IMR-90 (cell line): ENCODE results near the gene CKB. TPM values are rescaled to one million over a fixed set of nuclear protein-coding genes. Genes with fewer than 3 reads are reported as not detected.

Source experiments
- ATAC-seq: fragments of 200-7000 bp; cut with Tn5 transposase; 2 replicates; pipeline ENCODE4 v1.9.1; 2020; ENCODE audit warnings: low read depth, mild to moderate bottlenecking, moderate library complexity
- BruUV-seq: library from RNA; stranded (reverse); fragments of 400-500 nt; replicated peaks from 2 replicates; lab custom pipeline; 2021; lab: Mats Ljungman, UMichigan
- CTCF ChIA-PET: fragments of 300-600 bp; formaldehyde crosslinking; extraction: SDS; loops from one replicate; lab custom pipeline; 2021; ENCODE audit warnings: antibody characterized with exemption; lab: Yijun Ruan, JAX
- POLR2A ChIA-PET: fragments of 300-600 bp; sonication (Branson Sonifier 250); formaldehyde crosslinking; loops from one replicate; lab custom pipeline; 2022; ENCODE audit warnings: antibody characterized with exemption; ENCODE audit not compliant: unreplicated experiment; lab: Charles Lee
- DNase-seq: peaks from one replicate; pipeline ENCODE4 v3.0.0; 2013
- H2AFZ ChIP-seq: replicated peaks from 2 replicates; pipeline ENCODE3; 2013; ENCODE audit warnings: low read length, mild to moderate bottlenecking; ENCODE audit not compliant: poor library complexity
- H2AK5ac ChIP-seq: 2 replicates; pipeline ENCODE4 v1.6.1; 2013; ENCODE audit warnings: low read depth, low read length, inconsistent platforms
- H2AK9ac ChIP-seq: replicated peaks from 2 replicates; pipeline ENCODE3; 2013; ENCODE audit warnings: mild to moderate bottlenecking, low read depth, low read length, moderate library complexity; ENCODE audit not compliant: poor library complexity
- H2BK120ac ChIP-seq: 2 replicates; pipeline ENCODE4 v1.6.1; 2013; ENCODE audit warnings: low read depth, low read length, inconsistent platforms
- H2BK15ac ChIP-seq: 3 replicates; pipeline ENCODE4 v1.6.1; 2013; ENCODE audit warnings: low read depth, low read length, inconsistent platforms
- H2BK20ac ChIP-seq: 2 replicates; pipeline ENCODE4 v1.6.1; 2013; ENCODE audit warnings: low read depth, mild to moderate bottlenecking, inconsistent platforms, low read length, moderate library complexity
- H2BK5ac ChIP-seq: 2 replicates; pipeline ENCODE4 v1.6.1; 2013; ENCODE audit warnings: mild to moderate bottlenecking, low read depth, low read length, inconsistent platforms; ENCODE audit not compliant: poor library complexity, severe bottlenecking
- H3K14ac ChIP-seq: replicated peaks from 2 replicates; pipeline ENCODE4 v1.6.1; 2013; ENCODE audit warnings: low read depth, low read length, inconsistent platforms
- H3K18ac ChIP-seq: 2 replicates; pipeline ENCODE4 v1.6.1; 2013; ENCODE audit warnings: low read depth, low read length, control low read depth
- H3K23ac ChIP-seq: 2 replicates; pipeline ENCODE4 v1.6.1; 2013; ENCODE audit warnings: low read depth, low read length, inconsistent platforms
- H3K27ac ChIP-seq: 2 replicates; pipeline ENCODE4 v1.5.1; 2013; ENCODE audit warnings: mild to moderate bottlenecking, control low read depth, low read length; ENCODE audit not compliant: insufficient read depth
- H3K27me3 ChIP-seq: 2 replicates; pipeline ENCODE4 v1.6.1; 2013; ENCODE audit warnings: low read length; ENCODE audit not compliant: control insufficient read depth, insufficient read depth
- H3K36me3 ChIP-seq: 2 replicates; pipeline ENCODE4 v1.6.1; 2013; ENCODE audit warnings: low read length, mixed read lengths; ENCODE audit not compliant: control insufficient read depth, insufficient read depth
- H3K4ac ChIP-seq: 2 replicates; pipeline ENCODE4 v1.6.1; 2013; ENCODE audit warnings: low read depth, low read length, inconsistent platforms
- H3K4me1 ChIP-seq: 2 replicates; pipeline ENCODE4 v1.6.1; 2013; ENCODE audit warnings: low read length, mixed read lengths; ENCODE audit not compliant: control insufficient read depth, insufficient read depth
- H3K4me2 ChIP-seq: 2 replicates; pipeline ENCODE4 v1.6.1; 2013; ENCODE audit warnings: low read depth, mild to moderate bottlenecking, control low read depth, low read length, moderate library complexity
- H3K4me3 ChIP-seq: 2 replicates; pipeline ENCODE4 v1.5.1; 2013; ENCODE audit warnings: low read depth, mild to moderate bottlenecking, control low read depth, low read length, moderate library complexity; ENCODE audit not compliant: insufficient read depth
- H3K56ac ChIP-seq: 2 replicates; pipeline ENCODE4 v1.6.1; 2013; ENCODE audit warnings: low read length, inconsistent platforms; ENCODE audit not compliant: insufficient read depth; ENCODE audit errors: extremely low read depth
- H3K79me1 ChIP-seq, 2 experiments: 2 replicates each; pipeline ENCODE4 v1.6.1; 2013; ENCODE audit warnings: low read length in 2 of 2, inconsistent platforms in 1 of 2, low read depth in 1 of 2
- H3K9ac ChIP-seq: 2 replicates; pipeline ENCODE4 v1.6.1; 2013; ENCODE audit warnings: low read depth, low read length, control low read depth
- H3K9me1 ChIP-seq: 2 replicates; pipeline ENCODE4 v1.6.1; 2013; ENCODE audit warnings: low read length, inconsistent platforms; ENCODE audit not compliant: insufficient read depth
- H3K9me3 ChIP-seq: 2 replicates; pipeline ENCODE4 v1.6.1; 2013; ENCODE audit warnings: low read length; ENCODE audit not compliant: control insufficient read depth, insufficient read depth
- H4K20me1 ChIP-seq: 2 replicates; pipeline ENCODE4 v1.6.1; 2013; ENCODE audit warnings: low read length, inconsistent platforms; ENCODE audit not compliant: insufficient read depth
- H4K5ac ChIP-seq: 2 replicates; pipeline ENCODE4 v1.6.1; 2013; ENCODE audit warnings: mild to moderate bottlenecking, low read depth, low read length, control low read depth
- H4K8ac ChIP-seq, 2 experiments: 2 replicates each; pipeline ENCODE4 v1.6.1; 2013; ENCODE audit warnings: low read depth in 2 of 2, low read length in 2 of 2, control low read depth in 1 of 2, inconsistent platforms in 1 of 2
- H4K91ac ChIP-seq: 2 replicates; pipeline ENCODE4 v1.6.1; 2013; ENCODE audit warnings: low read depth, low read length, inconsistent platforms; ENCODE audit not compliant: insufficient read depth
- BHLHE40 ChIP-seq: fragments of 150-350 bp; IDR thresholded peaks from 2 replicates; pipeline ENCODE4 v1.6.1; 2016; ENCODE audit warnings: mild to moderate bottlenecking, low read depth, low read length
- CHD1 ChIP-seq: IDR thresholded peaks from 2 replicates; pipeline ENCODE4 v1.6.1; 2012; ENCODE audit warnings: low read depth, low read length, improper control_type of control experiment
- FOS ChIP-seq: fragments of 150-350 bp; IDR thresholded peaks from 2 replicates; pipeline ENCODE4 v1.6.1; 2016; ENCODE audit warnings: low read depth, low read length
- MAFK ChIP-seq: IDR thresholded peaks from 2 replicates; pipeline ENCODE4 v1.6.1; 2012; ENCODE audit warnings: low read depth, low read length, improper control_type of control experiment
- MAZ ChIP-seq: IDR thresholded peaks from 2 replicates; pipeline ENCODE4 v1.6.1; 2012; ENCODE audit warnings: low read depth, mild to moderate bottlenecking, low read length, improper control_type of control experiment, moderate library complexity, borderline replicate concordance
- MXI1 ChIP-seq: IDR thresholded peaks from 2 replicates; pipeline ENCODE4 v1.6.1; 2012; ENCODE audit warnings: low read depth, mild to moderate bottlenecking, low read length, moderate library complexity, borderline replicate concordance
- NFE2L2 ChIP-seq: fragments of 150-350 bp; IDR thresholded peaks from 2 replicates; pipeline ENCODE4 v1.6.1; 2016; ENCODE audit warnings: low read depth, mild to moderate bottlenecking, low read length
- RAD21 ChIP-seq: IDR thresholded peaks from 2 replicates; pipeline ENCODE4 v1.6.1; 2012; ENCODE audit warnings: low read length, improper control_type of control experiment
- RCOR1 ChIP-seq: IDR thresholded peaks from 2 replicates; pipeline ENCODE4 v1.6.1; 2012; ENCODE audit warnings: mild to moderate bottlenecking, low read length, improper control_type of control experiment; ENCODE audit not compliant: insufficient replicate concordance
- RFX5 ChIP-seq: IDR thresholded peaks from 2 replicates; pipeline ENCODE4 v1.8.0; 2012; ENCODE audit warnings: low read depth, mild to moderate bottlenecking, low read length, moderate library complexity
- SMC3 ChIP-seq: fragments of 150-350 bp; IDR thresholded peaks from 2 replicates; pipeline ENCODE4 v1.6.1; 2016; ENCODE audit warnings: low read depth, mild to moderate bottlenecking, antibody characterized with exemption, low read length, moderate library complexity
- WGBS, 2 experiments: methylation state at CpG; one replicate each; pipeline versions ENCODE4 v1.1.5 to v1.1.7; 2013; ENCODE audit warnings: missing lambda C conversion rate in 2 of 2; ENCODE audit not compliant: insufficient read length in 1 of 2; ENCODE audit errors: extremely low coverage in 2 of 2; 5-methylcytosine and 5-hydroxymethylcytosine counted together
- dilution Hi-C: fragments of 300-500 bp; cut with HindIII; formaldehyde crosslinking; loops from one replicate; pipeline ENCODE4 v1.14.3; 2018; ENCODE audit warnings: low sequenced_read_pairs; ENCODE audit not compliant: unreplicated experiment
- in situ Hi-C: fragments of 300-500 bp; cut with MboI; formaldehyde crosslinking; loops from 3 replicates; pipeline ENCODE4 v1.14.3; 2019; ENCODE audit warnings: low sequenced_read_pairs, inconsistent platforms, mixed read lengths
- intact Hi-C: fragments of 100-400 bp; cut with micrococcal nuclease; formaldehyde crosslinking; loops from 2 replicates; pipeline ENCODE4 v1.10.0; 2022
- polyA plus RNA-seq, 3 experiments: library from polyadenylated mRNA; depleted of rRNA; stranded (reverse); fragments of >200 nt; gene quantifications; 2 replicates each; pipeline ENCODE4 v1.2.3, GENCODE V29; 2012; ENCODE audit warnings: low replicate concordance in 1 of 3
- total RNA-seq: library from RNA; depleted of rRNA; stranded (reverse); fragments of >200 nt; gene quantifications from 2 replicates; pipeline ENCODE4 v1.2.3, GENCODE V29; 2012
- TF ChIP-seq, protein P1 (sequence below): fragments of 150-350 bp; IDR thresholded peaks from 2 replicates; pipeline ENCODE4 v1.6.1; 2017; ENCODE audit warnings: mild to moderate bottlenecking, antibody characterized with exemption, low read length, low read depth
- TF ChIP-seq, protein P2 (sequence below): conservative IDR thresholded peaks from 2 replicates; pipeline ENCODE4 v1.5.1; 2012; ENCODE audit warnings: mild to moderate bottlenecking, low read depth, low read length, improper control_type of control experiment
- TF ChIP-seq, protein P3 (sequence below): fragments of 150-350 bp; IDR thresholded peaks from 2 replicates; pipeline ENCODE4 v1.6.1; 2016; ENCODE audit warnings: low read depth, mild to moderate bottlenecking, low read length, moderate library complexity, borderline replicate concordance

CKB gene
- total and polyA plus RNA-seq, 2 of the 4 experiments (the other 2 are of a cell fraction), result 17.7 to 82.6 TPM

DNA sequence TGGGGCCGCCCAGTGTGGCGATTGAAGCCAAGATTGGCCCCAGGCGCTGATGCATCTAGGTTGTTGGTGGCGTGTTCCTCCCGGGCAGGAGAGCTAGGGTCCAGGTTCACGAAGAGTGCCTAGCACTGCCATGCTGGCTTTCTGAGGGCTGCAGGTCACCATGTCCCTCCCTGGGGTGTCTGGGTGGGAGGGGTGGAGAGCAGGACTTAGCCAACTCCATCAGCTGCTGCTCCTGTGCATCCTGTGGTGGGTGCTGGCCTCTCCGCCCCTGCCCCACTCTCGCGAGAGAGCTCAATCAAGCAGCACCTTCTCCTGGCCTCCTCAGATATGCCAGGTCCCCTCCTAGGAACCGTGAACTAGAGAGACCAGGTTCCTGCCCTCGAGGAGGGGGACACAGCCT lies 8.2 kb upstream of the CKB start:
- POLR2A ChIA-PET, result no interaction called here
- no peak overlapping the region for H3K9ac ChIP-seq
- H2AK5ac ChIP-seq, result no peak overlapping the region
- H3K36me3 ChIP-seq, result peaks cover 12% of the 10 kb centered on the region; the same call in 1 of the 2 replicates
- no peak overlapping the region for H3K23ac ChIP-seq
- peaks cover 26% of the 10 kb centered on the region for H4K20me1 ChIP-seq
- H2BK20ac ChIP-seq, result no peak overlapping the region
- peaks cover 13% of the 10 kb centered on the region for H3K9me1 ChIP-seq
- H3K4me1 ChIP-seq, result peaks cover 11% of the 10 kb centered on the region
- H2BK5ac ChIP-seq, result no peak overlapping the region
- WGBS, 2 experiments, result 71% methylated on average over 2 of the region's 11 CpGs; no CpG with 5 or more reads in 1 of the 2 experiments
- DNase-seq (no peak), ATAC-seq (no peak)
- H4K5ac ChIP-seq, result no peak overlapping the region
- no peak overlapping the region for H2AFZ ChIP-seq
- TF ChIP-seq BHLHE40 (no peak), SMC3 (no peak), FOS (no peak), MAFK (no peak), RAD21 (no peak), CHD1 (no peak), MXI1 (no peak), NFE2L2 (no peak), RFX5 (no peak), MAZ (no peak), RCOR1 (no peak)
- TF ChIP-seq, protein P1, sequence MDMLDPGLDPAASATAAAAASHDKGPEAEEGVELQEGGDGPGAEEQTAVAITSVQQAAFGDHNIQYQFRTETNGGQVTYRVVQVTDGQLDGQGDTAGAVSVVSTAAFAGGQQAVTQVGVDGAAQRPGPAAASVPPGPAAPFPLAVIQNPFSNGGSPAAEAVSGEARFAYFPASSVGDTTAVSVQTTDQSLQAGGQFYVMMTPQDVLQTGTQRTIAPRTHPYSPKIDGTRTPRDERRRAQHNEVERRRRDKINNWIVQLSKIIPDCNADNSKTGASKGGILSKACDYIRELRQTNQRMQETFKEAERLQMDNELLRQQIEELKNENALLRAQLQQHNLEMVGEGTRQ, result no peak
- TF ChIP-seq, protein P2, sequence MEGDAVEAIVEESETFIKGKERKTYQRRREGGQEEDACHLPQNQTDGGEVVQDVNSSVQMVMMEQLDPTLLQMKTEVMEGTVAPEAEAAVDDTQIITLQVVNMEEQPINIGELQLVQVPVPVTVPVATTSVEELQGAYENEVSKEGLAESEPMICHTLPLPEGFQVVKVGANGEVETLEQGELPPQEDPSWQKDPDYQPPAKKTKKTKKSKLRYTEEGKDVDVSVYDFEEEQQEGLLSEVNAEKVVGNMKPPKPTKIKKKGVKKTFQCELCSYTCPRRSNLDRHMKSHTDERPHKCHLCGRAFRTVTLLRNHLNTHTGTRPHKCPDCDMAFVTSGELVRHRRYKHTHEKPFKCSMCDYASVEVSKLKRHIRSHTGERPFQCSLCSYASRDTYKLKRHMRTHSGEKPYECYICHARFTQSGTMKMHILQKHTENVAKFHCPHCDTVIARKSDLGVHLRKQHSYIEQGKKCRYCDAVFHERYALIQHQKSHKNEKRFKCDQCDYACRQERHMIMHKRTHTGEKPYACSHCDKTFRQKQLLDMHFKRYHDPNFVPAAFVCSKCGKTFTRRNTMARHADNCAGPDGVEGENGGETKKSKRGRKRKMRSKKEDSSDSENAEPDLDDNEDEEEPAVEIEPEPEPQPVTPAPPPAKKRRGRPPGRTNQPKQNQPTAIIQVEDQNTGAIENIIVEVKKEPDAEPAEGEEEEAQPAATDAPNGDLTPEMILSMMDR, result no peak
- TF ChIP-seq, protein P3, sequence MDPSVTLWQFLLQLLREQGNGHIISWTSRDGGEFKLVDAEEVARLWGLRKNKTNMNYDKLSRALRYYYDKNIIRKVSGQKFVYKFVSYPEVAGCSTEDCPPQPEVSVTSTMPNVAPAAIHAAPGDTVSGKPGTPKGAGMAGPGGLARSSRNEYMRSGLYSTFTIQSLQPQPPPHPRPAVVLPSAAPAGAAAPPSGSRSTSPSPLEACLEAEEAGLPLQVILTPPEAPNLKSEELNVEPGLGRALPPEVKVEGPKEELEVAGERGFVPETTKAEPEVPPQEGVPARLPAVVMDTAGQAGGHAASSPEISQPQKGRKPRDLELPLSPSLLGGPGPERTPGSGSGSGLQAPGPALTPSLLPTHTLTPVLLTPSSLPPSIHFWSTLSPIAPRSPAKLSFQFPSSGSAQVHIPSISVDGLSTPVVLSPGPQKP, result no peak
- no peak overlapping the region for H3K4me3 ChIP-seq
- H2BK120ac ChIP-seq, result no peak overlapping the region
- no peak overlapping the region for H3K27ac ChIP-seq
- H3K27me3 ChIP-seq, result no peaks in the 10 kb centered on the region
- H3K9me3 ChIP-seq, result no peaks in the 10 kb centered on the region
- H4K91ac ChIP-seq, result no peak overlapping the region
- no TSS peak for BruUV-seq
- no peak overlapping the region for H2BK15ac ChIP-seq
- H3K56ac ChIP-seq, result no peak overlapping the region
- intact Hi-C loops, result no loop called here
- H3K18ac ChIP-seq, result no peak overlapping the region
- in situ Hi-C loops, result no loop called here
- CTCF ChIA-PET, result no interaction called here
- H3K79me1 ChIP-seq, result peaks cover 0 to 44% of the 10 kb centered on the region in 2 experiments; a peak in 3 of 4 replicates
- H2AK9ac ChIP-seq, result no peak overlapping the region
- H3K14ac ChIP-seq, result no peak overlapping the region
- H3K4ac ChIP-seq, result no peak overlapping the region
- H4K8ac ChIP-seq, result no peak overlapping the region
- dilution Hi-C loops, result no loop called here
- H3K4me2 ChIP-seq, result no peak overlapping the region
